OCI-LY7 (cell line): ENCODE results near the gene KCNQ4.

Source experiments
- CTCF ChIP-seq: fragments of 200-600 bp; sonication (generic); conservative IDR thresholded peaks from 2 replicates; pipeline ENCODE4 v1.5.1; 2014; ENCODE audit warnings: mild to moderate bottlenecking, antibody characterized with exemption, low read length, moderate library complexity, mixed read lengths
- EZH2phosphoT487 ChIP-seq: fragments of 200-600 bp; sonication (generic); IDR thresholded peaks from 2 replicates; pipeline ENCODE4 v1.6.1; 2018; ENCODE audit warnings: low read depth, borderline replicate concordance, mild to moderate bottlenecking, mixed run types, antibody characterized with exemption, low read length, moderate library complexity, mixed read lengths

GRCh38 chr1:40820911-40821693 lies 37.5 kb downstream of the KCNQ4 start:
- TF ChIP-seq CTCF (no peak), EZH2phosphoT487 (no peak)
